ENCODE data around the gene USP3.

DNA sequence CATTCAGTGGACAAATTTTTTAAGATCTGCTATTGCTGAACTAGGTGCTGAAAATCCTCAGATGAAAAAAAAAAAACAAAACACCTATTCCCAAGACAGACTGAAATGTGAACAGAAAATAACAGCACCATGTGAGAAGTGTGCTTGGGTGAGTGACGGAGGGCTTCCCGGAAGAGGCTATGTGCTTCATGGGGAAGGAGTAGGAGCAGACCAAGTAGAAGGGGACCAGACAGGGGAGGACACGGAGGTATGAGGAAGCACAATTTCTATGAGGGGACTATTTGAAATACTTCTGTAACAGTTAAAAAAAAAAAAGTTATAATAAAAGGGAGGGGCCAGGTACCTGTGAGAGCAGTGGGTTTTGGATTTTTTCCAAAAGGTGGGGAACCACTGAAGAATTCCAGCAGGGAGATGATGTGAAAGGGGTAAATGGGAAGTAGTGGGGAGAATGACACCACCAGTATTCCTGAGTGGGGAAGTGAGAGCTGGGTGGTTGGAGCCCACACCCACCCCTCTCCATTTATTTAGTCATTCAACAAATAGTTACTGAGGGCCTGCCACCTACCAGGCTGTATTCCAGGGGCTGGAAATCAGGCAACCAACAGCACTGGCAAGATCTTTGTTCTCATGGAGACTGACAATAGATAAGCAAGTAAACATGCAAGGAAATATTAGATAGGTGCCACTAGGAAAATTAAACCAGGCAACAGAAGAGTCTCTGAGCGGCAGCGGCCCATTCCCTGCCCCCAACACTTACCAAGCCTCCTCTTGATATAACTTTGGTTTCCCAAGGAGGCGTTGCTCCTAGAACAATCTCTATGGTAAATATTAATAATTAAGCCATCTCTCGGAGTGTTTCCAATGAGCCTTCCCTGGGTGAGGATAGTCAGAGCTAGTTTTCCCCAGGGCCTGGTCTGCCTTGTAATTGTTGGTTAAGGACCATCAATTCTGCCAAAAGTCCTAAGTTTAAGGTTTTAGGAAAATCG lies 3.8 kb upstream of the USP3 start:
- TF ChIP-seq, protein P1, sequence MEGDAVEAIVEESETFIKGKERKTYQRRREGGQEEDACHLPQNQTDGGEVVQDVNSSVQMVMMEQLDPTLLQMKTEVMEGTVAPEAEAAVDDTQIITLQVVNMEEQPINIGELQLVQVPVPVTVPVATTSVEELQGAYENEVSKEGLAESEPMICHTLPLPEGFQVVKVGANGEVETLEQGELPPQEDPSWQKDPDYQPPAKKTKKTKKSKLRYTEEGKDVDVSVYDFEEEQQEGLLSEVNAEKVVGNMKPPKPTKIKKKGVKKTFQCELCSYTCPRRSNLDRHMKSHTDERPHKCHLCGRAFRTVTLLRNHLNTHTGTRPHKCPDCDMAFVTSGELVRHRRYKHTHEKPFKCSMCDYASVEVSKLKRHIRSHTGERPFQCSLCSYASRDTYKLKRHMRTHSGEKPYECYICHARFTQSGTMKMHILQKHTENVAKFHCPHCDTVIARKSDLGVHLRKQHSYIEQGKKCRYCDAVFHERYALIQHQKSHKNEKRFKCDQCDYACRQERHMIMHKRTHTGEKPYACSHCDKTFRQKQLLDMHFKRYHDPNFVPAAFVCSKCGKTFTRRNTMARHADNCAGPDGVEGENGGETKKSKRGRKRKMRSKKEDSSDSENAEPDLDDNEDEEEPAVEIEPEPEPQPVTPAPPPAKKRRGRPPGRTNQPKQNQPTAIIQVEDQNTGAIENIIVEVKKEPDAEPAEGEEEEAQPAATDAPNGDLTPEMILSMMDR (IDR thresholded peaks at IDR 0.05): no peak
- TF ChIP-seq POLR2A (IDR thresholded peaks at IDR 0.05): no peak
